ENCODE measurements around the gene ACTG2.

ACTG2 gene

GRCh38 chr2:73894475-73894850, 1.7 kb downstream of the ACTG2 start:
- H3K27ac ChIP-seq (ENCODE audit: low read depth, low read length): no peak overlapping the region
- H3K27me3 ChIP-seq (ENCODE audit: low read length): no peaks in the 10 kb centered on the region
- H2AFZ ChIP-seq (ENCODE audit: low read depth, low read length, severe bottlenecking): no peak overlapping the region
- no peak overlapping the region for H3K4me3 ChIP-seq (ENCODE audit: insufficient read depth, low read length, poor library complexity, severe bottlenecking)
- no peaks in the 10 kb centered on the region for H3K9me3 ChIP-seq (ENCODE audit: insufficient read depth, low read length)
- no peaks in the 10 kb centered on the region for H3F3A ChIP-seq (ENCODE audit: insufficient read depth)
- H3K79me2 ChIP-seq (ENCODE audit: insufficient read depth, low read length): no peaks in the 10 kb centered on the region
- no peak overlapping the region for H3K9ac ChIP-seq (ENCODE audit: low read length)
- H4K20me1 ChIP-seq (ENCODE audit: low read depth, low read length): no peaks in the 10 kb centered on the region
- TF ChIP-seq CTCF (IDR thresholded peaks at IDR 0.05; ENCODE audit: insufficient read depth, low read length, poor library complexity, severe bottlenecking) (no peak), EZH2phosphoT487 (conservative IDR thresholded peaks at IDR 0.05; ENCODE audit: low read length) (no peak)
- no peak overlapping the region for H3K4me2 ChIP-seq (ENCODE audit: low read depth, low read length, poor library complexity, severe bottlenecking)
- no peaks in the 10 kb centered on the region for H3K36me3 ChIP-seq (ENCODE audit: low read length)
- H3K9me2 ChIP-seq (replicated peaks; ENCODE audit: insufficient read depth, low read length): no peaks in the 10 kb centered on the region

GRCh38 chr2:73894877-73895276, 2.1 kb downstream of the ACTG2 start:
- H2AFZ ChIP-seq (ENCODE audit: low read depth, low read length, severe bottlenecking): no peak overlapping the region
- H3K36me3 ChIP-seq (ENCODE audit: low read length): no peaks in the 10 kb centered on the region
- no peaks in the 10 kb centered on the region for H3F3A ChIP-seq (ENCODE audit: insufficient read depth)
- H3K9me2 ChIP-seq (replicated peaks; ENCODE audit: insufficient read depth, low read length): no peaks in the 10 kb centered on the region
- no peak overlapping the region for H3K27ac ChIP-seq (ENCODE audit: low read depth, low read length)
- H3K9me3 ChIP-seq (ENCODE audit: insufficient read depth, low read length): no peaks in the 10 kb centered on the region
- no peak overlapping the region for H3K9ac ChIP-seq (ENCODE audit: low read length)
- no peak for TF ChIP-seq CTCF (IDR thresholded peaks at IDR 0.05; ENCODE audit: insufficient read depth, low read length, poor library complexity, severe bottlenecking)
- no peak for TF ChIP-seq EZH2phosphoT487 (conservative IDR thresholded peaks at IDR 0.05; ENCODE audit: low read length)
- H3K4me2 ChIP-seq (ENCODE audit: low read depth, low read length, poor library complexity, severe bottlenecking): no peak overlapping the region
- no peaks in the 10 kb centered on the region for H3K27me3 ChIP-seq (ENCODE audit: low read length)
- no peaks in the 10 kb centered on the region for H4K20me1 ChIP-seq (ENCODE audit: low read depth, low read length)
- H3K4me3 ChIP-seq (ENCODE audit: insufficient read depth, low read length, poor library complexity, severe bottlenecking): no peak overlapping the region
- no peaks in the 10 kb centered on the region for H3K79me2 ChIP-seq (ENCODE audit: insufficient read depth, low read length)

- H3K27ac ChIP-seq (ENCODE audit: low read depth, low read length): no peak overlapping the region
- H3K9ac ChIP-seq (ENCODE audit: low read length): no peak overlapping the region
- H3K27me3 ChIP-seq (ENCODE audit: low read length): no peaks in the 10 kb centered on the region
- H3K79me2 ChIP-seq (ENCODE audit: insufficient read depth, low read length): no peaks in the 10 kb centered on the region
- no peaks in the 10 kb centered on the region for H3K9me2 ChIP-seq (replicated peaks; ENCODE audit: insufficient read depth, low read length)
- H3K4me3 ChIP-seq (ENCODE audit: insufficient read depth, low read length, poor library complexity, severe bottlenecking): no peak overlapping the region
- H3K36me3 ChIP-seq (ENCODE audit: low read length): no peaks in the 10 kb centered on the region
- no peaks in the 10 kb centered on the region for H3K9me3 ChIP-seq (ENCODE audit: insufficient read depth, low read length)
- no peaks in the 10 kb centered on the region for H4K20me1 ChIP-seq (ENCODE audit: low read depth, low read length)
- no peaks in the 10 kb centered on the region for H3F3A ChIP-seq (ENCODE audit: insufficient read depth)
- H3K4me2 ChIP-seq (ENCODE audit: low read depth, low read length, poor library complexity, severe bottlenecking): no peak overlapping the region
- no peak overlapping the region for H2AFZ ChIP-seq (ENCODE audit: low read depth, low read length, severe bottlenecking)
- TF ChIP-seq CTCF (IDR thresholded peaks at IDR 0.05; ENCODE audit: insufficient read depth, low read length, poor library complexity, severe bottlenecking) (no peak), EZH2phosphoT487 (conservative IDR thresholded peaks at IDR 0.05; ENCODE audit: low read length) (no peak)
These were observed 2.7 kb downstream of the ACTG2 start for GRCh38 chr2:73895473-73895872.

Data from SU-DHL-6 (cell line).